Stimulated activated CD4-positive, alpha-beta T cell treated with anti-CD3 and anti-CD28 coated beads, Interleukin-12 subunit alpha, Interleukin-12 subunit beta, amount 100 ng/mL, for 4 hours (primary cell): ENCODE data around the gene KY.
"Not testable (repeated sequence)": the region's sequence is repeated elsewhere in the genome, so short reads cannot be mapped to it uniquely, and the experiment has no call there.

Experiments
- DNase-seq: peaks from one replicate; pipeline ENCODE4 v3.0.0-alpha.2; 2020

The KY gene

DNA sequence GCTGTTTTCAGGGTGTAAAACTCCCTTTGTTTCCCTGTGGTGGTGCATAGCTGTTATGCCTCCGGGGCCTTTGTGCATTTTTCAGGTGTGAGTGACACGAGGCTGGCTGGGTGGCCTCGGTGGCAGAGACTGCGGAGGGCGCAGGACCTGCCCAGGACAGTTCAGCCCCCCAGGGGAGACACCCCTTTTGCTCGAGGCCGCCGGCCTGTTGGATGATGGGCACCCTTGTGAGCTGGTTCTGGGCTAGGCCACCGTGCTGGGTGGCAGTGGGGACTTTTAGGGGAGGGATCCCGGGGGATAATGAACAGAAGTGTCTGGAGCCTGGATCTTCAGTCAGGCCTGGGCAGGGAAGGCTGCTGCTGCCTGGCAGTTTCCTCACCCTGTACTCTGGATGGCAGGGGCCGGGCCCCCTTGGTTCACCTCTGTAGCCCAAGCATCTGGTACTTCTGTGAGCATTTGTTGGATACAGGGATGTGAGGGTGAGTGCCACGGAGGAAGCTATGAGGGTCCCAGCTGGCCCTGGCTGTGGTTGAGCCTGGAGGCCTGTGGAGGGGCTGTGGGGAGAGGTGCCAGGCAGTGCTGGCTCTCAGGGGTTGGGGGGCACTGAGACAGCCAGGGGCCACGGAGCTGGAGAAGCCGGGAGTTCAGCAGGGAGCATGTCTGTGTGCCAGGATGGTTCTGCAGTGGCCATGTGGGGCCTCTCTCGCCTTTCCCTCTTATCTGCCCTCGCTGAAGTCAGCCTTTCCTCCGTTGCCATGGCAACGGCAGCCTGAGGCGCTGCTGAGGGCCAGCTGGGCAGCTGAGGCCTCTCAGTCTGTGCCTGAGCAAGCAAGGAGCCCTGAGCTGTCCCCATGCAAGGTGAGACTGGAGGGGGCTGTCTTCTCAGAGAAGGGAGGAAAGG is 49.0 kb downstream of the KY start:
- no peak for DNase-seq

DNA sequence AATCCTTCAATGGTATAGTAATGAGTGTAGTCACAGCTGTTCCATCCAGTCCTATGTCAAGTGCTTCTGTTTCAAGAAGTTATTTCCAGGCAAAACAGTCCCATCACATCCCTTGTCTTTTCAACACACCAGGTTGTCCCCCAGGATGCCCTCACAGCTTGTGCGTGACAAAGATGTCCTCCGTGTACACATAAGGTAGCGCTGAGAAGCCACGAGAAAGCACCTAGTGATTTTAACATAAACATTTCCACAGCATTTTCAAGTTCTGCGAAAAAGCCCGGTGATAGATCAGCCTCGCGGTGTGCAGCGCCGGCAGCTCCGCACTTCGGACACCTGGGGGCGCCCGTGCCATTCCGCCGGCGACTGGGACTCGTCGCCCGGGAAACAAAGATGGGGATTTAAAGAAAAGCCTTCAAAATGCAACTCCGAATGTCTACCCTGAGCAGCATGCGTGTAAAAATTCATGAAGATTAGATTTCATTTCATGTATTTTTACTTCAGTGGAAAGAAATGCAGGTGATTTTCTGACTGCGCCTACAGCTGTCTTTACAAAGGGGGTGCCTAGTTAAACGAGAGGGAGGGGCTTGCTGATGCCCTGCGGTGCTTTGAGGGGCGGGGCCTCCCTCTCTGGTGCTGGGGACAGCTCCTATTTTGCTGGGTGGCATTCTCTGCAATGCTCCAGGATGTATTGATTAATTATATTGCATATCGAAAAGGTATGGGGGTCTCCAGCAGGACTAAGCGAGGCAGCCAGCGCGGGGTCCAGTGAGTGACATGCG is 49.9 kb downstream of the KY start:
- DNase-seq = peak; percentile 61

DNA sequence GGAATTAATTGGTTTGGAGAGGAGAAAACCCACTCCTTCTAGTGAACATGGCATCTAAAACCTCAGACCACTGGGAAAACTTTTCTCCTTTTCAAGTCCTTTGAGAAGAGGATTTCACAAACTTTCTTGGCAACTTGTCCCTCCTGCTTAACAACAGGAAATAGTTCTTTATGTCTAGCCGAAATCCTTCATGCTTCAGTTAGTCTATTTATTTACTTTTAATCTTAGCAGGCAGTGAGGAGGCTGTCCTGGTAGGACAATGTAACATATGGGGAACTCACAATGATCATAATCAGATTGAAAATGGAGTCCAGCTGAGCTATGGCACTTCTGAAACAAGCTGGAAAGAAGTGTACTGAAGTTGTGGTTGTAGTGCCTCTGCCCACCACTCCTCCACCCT is 50.6 kb downstream of the KY start:
- DNase-seq = no peak

DNA sequence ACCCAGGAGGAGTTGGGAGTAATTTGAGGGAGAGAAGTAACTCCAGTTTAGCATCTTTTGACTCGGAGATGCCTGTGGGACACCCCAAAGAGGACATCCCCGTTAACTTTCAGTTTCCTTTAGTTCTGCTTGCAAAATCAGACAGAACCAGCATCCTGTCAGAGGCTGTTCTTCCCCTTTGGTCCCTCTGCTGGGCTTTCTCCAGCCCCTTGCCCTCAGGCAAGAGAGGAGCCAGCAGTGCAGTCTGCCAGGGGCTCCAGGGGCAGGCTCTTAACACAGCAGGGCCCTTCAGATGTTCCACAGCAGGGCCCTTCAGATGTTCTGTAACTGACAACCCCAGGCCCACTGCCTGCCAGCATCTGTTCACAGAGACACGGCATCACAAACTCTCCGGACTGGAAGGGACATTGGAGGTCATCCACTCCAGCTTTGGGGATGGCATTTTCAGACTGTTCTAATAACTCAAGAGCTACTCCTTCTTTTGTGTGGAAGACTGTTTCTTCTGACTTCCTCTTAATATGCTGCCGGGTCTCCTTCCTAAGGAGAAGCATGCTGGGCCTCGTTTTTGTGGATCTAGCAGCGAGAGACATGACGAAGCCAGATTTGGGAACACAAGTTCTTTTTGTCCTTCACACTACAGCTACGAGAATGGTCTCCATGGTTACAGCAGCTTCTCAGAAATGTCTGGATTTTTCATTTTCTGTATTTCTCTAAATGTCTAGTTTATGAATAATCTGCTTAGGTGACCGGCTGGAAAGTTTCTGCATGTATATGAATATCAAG is 51.9 kb downstream of the KY start:
- DNase-seq = no peak

DNA sequence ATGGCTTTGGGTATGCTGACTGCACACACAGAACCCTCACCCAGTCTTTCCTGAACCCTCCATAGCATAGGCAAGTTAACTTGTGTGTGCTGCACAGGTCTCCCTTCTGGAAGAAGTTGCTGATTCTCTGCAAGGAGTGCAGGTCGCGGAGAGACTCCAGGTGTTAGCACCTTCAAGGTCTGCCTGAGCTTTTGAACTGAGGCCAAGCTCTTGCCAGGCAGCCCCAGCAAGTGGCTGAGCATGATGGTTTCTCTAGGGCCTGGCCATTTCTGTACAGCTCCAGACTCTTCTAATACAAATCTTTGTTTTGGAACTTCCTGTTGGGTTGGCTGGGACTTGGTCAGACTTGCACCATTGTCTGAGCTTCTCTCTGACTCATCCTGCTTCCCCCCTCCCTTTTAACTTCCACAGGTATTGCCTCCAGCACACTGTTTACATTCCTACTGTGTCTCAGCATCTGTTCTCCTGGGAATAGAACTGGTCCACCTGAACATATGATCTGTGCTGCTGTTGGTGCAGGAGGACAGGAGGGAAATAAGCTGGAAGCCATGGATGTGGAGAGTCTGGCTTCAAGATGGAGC is 53.3 kb downstream of the KY start:
- DNase-seq = no peak

DNA sequence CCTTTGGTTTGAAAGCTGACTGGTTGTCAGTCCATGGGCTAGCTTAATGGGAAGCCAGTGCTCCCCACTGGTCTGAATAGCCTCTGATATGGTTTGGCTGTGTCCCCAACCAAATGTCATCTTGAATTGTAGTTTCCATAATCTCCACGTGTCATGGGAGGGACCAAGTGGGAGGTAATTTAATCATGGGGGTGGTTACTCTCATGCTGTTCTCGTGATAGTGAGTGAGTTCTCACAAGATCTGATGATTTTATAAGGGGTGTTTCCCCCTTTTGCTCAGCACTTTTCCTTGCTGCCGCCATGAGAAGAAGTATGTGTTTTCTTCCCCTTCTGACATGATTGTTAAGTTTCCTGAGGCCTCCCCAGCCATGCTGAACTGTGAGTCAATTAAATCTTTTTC is 55.8 kb downstream of the KY start:
- not testable (repeated sequence) for DNase-seq

DNA sequence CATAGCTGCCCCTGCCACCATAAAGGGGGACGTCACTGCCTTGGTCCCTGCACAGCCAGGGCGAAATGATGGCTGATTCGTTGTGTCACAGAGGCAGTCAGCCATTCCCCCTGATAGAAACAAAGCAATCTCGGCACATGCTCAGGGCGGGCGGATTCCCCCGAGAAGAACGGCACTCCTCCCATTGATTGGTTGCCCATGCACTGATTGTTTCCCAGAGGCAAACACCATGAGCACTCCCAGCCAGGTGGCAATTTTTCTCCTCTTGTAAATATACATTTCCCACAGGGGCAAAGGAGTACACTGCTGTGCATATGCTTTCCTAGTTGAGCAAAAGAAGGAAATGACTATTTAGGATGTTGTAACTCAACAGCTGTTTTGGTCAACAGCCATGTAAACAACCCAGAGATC is 56.5 kb downstream of the KY start:
- DNase-seq = no peak

DNA sequence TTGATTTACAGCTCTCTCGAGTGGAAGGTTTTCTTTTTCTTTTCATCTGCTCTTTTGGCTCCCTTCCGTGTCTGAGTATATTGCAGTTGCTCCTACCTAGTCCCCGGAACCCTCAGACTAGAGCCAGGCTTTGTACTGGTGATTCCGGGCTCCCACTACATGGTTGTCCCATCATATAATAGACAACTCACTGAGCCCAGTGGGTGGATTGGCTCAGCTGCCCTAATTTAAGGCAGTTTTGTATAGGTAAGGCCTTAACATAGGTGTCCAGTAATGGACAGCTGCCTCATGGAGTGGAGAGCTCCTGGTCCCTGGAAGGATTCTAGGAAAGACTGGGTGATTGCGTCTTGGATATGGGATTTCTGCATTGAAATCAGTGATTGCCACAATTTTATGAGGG is 58.0 kb downstream of the KY start:
- DNase-seq = no peak

DNA sequence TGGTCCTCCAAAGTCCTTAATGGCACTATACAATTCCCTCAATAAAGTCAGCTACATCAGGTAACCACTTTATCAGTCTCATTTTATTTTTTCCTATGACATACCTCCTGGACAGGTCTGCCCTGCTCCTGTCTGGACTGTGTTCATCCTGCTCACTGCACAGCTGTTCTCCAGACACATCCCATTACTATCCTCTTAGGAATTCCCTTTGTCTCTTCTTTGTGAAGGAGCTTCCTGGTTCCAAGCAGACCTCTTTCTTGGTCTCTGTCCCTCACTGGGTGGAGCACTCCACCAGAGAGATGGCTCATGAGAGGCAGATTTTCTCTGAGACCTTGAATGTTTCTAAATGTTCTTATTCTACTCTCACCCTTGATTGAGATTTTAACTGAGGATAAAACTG is 60.1 kb downstream of the KY start:
- no peak for DNase-seq

DNA sequence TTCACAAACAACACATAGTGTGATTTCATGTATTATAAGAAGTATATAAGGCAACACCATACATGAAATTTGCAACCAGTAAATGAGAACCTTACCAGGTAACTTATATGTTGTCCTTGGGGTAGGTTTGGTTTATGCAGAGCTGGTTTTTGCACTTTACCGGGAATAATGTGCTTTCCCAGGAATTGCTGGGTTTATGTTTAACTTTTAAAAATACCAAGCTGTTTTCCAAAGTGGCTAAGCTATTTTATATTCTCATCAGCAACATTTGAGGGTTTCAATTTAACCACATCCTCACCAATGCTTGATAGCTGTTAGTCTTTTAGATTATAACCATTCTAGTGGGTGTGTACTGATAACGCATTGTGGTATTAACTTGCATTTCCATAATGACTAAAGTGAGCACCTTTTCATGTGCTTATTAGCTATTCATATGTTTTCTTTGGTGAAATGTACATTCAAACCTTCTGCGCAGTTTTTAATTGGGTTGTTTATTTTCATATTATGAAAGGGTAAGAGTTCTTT is 71.6 kb downstream of the KY start:
- DNase-seq = no peak

DNA sequence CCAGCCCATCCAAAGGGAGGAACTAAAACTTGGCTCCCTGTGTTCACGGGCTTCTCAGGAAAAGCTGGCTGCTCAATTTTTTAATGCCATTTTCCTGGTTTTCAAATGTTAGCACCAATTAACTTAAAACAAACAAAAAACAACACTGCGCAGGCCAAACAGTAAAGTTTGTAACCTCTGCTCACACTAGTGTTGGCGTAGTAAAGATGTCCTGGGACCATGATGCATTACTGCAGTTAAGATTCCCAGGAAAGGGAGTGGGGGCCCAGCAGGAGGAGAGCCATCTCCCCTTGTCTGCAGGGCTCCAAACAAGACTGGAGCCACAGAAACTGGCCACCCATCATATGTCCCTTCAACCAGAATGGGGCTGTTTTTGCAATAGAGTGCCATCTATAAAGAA is 74.0 kb downstream of the KY start:
- no peak for DNase-seq

DNA sequence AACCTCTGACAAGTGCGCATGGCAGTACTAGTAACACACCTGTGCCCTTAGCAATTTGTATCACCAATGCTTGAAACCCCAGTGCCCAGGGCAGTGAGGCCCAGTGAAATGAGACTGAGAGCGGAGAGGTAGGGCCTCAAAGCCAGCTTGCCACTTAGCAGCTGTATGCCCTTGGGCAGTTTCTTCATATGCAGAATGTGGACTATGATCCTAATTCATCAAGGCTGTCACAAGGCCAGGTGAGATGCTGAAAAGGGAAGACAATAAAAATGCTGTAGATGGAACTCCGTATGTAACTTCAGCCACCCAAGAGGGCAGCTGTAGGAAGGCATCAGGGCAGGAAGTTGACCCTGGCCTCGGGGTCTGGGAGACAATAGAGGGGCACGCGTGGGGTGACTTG is 74.4 kb downstream of the KY start:
- DNase-seq = no peak

DNA sequence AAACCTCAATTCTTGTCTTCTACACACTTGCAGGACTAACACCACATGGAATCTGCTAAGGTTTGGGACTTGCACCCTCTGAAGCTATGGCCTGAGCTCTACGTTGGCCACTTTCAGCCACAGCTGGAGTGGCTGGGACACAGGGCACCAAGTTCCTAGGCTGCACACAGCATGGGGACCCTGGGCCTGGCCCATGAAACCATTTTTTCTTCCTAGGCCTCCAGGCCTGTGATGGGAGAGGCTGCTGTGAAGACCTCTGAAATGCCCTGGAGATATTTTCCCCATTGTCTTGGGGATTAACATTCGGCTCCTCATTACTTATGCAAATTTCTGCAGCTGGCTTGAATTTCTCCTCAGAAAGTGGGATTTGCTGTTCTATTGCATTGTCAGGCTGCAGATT is 80.9 kb downstream of the KY start:
- not testable (repeated sequence) for DNase-seq

DNA sequence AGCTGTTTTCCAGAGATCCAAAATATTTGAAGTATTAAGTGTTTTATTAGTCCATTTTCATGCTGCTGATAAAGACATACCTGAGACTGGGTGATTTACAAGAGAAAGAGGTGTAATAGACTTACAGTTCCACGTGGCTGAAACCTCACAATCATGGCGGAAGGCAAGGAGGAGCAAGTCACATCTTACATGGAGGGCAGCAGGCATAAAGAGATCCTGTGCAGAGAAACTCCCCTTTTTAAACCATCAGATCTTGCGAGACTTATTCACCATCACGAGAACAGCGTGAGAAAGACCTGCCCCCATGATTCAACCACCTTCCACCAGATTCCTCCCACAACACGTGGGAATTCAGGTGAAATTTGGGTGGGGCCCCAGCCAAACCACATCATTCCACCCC is 82.0 kb downstream of the KY start:
- no peak for DNase-seq

DNA sequence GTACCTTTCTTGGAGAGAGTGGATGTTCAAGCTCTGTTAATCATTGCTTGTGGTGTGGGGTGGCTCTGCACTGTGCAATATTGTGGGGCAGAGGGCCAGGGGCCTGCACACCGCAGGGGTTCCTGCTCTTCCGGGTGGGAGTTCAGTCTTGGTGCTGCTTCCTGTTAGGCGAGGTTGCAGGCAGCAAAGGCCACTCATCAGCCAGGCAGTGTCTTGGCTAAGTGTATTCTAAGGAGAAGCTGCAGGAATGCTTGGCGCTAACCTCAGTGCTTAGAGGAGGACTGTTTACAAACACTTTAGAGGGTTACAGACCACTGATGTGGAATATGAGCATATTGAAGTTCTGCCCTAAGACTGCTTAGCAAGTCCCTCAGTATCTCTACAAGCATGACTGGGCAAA is 83.2 kb downstream of the KY start:
- DNase-seq = no peak

DNA sequence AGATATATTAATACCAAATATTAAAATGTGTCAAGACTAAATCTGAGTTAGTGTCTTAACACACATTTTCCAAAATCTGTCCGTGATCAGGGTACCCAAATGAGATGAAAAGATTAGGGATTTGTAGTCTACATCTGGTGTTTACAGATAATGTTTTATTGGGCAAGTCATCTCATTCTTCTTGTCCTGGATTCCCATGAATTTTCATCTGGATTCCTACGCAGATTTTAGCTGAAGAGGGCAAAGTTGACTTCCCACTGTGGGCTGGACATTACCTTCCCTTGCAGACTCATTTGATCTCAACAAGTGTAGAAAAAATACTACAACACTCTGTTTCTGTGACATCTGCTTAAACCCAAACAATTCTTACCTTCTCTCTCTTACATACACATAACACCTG is 85.8 kb downstream of the KY start:
- no peak for DNase-seq

DNA sequence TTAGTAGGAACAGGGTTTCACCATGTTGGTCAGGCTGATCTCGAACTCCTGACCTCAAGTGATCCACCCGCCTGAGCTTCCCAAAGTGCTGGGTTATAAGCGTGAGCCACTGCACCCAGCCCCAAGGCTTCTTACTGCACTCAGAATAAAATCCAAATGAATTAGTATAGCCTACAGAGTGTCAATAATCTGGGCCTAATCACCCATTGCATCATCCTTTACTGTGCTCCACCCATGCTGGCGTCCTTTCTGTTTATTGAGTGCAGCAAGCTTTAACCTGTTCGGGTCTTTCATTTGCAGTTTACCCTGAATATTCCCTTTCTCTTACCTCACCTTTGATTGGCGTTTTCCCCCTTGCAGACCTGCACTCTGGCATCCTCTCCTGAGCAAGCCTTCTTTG is 87.2 kb downstream of the KY start:
- no peak for DNase-seq

DNA sequence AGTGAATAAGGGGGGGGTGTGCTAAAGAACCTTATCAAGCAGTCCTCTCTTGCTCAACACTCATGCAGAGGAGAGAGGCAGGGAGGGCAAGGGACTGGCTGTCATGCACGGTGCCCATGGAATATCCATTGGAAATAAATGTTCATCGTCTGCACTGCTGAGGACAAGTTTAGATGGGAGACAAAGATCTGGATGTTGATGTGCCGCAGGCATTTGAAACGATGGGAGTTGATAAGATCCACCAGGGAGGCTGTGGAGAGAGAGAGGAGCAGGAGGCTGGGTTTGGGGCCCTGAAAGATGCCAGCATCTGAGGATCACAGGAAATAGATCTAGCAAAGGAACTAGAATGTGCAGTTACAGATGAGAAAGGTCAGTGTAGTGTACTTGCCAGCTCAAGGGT is 88.8 kb downstream of the KY start:
- no peak for DNase-seq

DNA sequence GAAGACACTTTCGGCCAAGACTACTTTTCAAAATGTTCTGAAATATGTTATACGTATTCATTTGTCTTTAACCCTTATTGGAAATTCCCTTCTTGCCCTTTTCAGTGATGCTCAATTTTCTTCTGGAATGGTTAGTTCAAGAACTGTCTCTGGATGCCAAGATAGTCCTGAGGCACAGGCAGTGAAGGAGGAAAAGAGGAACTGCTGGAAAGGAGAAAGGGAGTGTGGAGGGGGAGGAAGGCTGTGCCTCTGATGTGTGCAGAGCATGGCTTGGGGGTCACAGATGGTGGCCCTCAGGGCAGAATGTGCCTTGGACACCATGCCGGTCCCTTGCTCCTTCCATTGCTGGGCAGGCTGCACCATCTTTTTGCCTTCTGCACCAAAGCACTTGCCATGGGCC is 91.2 kb downstream of the KY start:
- no peak for DNase-seq
